Lower lobe of right lung (tissue), 2 donors: ENCODE data around the gene TMEM164. TPM values are rescaled to one million over a fixed set of nuclear protein-coding genes. Genes with fewer than 3 reads are reported as not detected.
A peak's percentile ranks its signal among the peaks of the same experiment; 100 is the strongest.

Source experiments
- ATAC-seq, 2 donors: fragments of 200-7000 bp; cut with Tn5 transposase; one replicate each; pipeline ENCODE4 v1.9.1; 2020 to 2022; ENCODE audit warnings: mild to moderate bottlenecking in 2 of 2, moderate library complexity in 2 of 2
- DNase-seq: peaks from one replicate; pipeline ENCODE4 v3.0.0-alpha.2; 2020
- H3K27ac ChIP-seq: fragments of 200-600 bp; one replicate; pipeline ENCODE4 v1.8.0; 2022
- H3K27me3 ChIP-seq: fragments of 200-600 bp; one replicate; pipeline ENCODE4 v1.8.0; 2022; ENCODE audit warnings: low read depth
- H3K36me3 ChIP-seq: fragments of 200-600 bp; one replicate; pipeline ENCODE4 v1.8.0; 2022; ENCODE audit warnings: mild to moderate bottlenecking
- H3K4me1 ChIP-seq: fragments of 200-600 bp; one replicate; pipeline ENCODE4 v1.8.0; 2022
- H3K4me3 ChIP-seq: fragments of 200-600 bp; one replicate; pipeline ENCODE4 v1.8.0; 2022; ENCODE audit warnings: mild to moderate bottlenecking
- H3K9me3 ChIP-seq: fragments of 200-600 bp; one replicate; pipeline ENCODE4 v1.8.0; 2022
- intact Hi-C: fragments of 100-400 bp; cut with DNase I; formaldehyde crosslinking; loops from one replicate; pipeline ENCODE4 v1.11.0; 2022
- total RNA-seq: library from RNA; stranded (reverse); fragmentation: NEBNext Ultra II Directional; extraction: Animal tissue kit (Norgen Biotek cat#: 25700); gene quantifications from one replicate; pipeline ENCODE4 v1.2.1, GENCODE V29; 2021
- TF ChIP-seq, protein P1 (sequence below): fragments of 200-600 bp; IDR thresholded peaks from one replicate; pipeline ENCODE4 v1.8.0; 2022; ENCODE audit warnings: antibody characterized with exemption, mild to moderate bottlenecking
- donor health status: DM: no; HTN: yes; CAD: no; lungs with severe emphysema.

The TMEM164 gene
- total RNA-seq, 1 donor from 2014 or later: 66.4 TPM

DNA sequence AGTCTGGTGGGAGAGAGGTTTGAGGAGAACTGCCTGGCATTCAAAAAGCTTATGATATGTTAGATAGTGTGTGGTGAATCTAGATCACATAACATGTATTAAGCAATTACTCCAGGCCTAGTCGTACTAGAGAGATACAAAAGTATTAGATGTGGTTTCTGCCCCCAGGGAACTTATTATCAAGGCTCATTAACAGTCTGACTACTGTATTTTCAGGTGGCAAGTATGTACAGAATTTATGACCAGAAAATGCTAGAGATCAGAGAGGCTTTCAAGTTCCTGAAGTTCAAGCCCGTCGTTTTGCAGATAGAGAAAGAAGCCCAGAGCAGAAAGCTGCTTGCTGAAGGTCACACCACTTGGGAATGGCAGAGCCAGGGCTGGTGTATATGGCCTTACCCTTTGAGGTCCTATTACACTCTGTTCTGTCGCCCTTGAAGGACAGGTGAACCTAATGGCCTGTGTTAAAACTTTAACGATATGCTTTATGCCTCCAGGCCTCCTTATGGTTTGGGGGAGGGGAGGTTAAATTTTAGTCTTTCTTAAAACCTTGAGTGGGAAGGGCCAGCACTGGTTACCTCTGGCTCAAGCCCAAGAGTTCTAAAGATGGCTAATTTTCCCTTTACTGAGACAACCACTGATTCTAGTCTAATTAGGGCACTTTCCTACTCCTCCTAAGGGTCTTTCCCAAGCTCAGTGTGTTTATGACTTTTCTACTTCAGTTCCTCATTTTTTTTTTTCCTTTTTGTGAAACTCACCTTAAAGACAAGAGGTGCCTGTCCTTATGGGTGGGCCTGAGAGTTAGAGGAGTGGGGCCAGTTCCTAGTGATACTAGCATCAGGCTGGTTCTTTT lies 19.9 kb downstream of the TMEM164 start:
- H3K4me1 ChIP-seq: no peaks in the 10 kb centered on the region
- no peaks in the 10 kb centered on the region for H3K36me3 ChIP-seq
- H3K4me3 ChIP-seq: no peak overlapping the region
- TF ChIP-seq, protein P1, sequence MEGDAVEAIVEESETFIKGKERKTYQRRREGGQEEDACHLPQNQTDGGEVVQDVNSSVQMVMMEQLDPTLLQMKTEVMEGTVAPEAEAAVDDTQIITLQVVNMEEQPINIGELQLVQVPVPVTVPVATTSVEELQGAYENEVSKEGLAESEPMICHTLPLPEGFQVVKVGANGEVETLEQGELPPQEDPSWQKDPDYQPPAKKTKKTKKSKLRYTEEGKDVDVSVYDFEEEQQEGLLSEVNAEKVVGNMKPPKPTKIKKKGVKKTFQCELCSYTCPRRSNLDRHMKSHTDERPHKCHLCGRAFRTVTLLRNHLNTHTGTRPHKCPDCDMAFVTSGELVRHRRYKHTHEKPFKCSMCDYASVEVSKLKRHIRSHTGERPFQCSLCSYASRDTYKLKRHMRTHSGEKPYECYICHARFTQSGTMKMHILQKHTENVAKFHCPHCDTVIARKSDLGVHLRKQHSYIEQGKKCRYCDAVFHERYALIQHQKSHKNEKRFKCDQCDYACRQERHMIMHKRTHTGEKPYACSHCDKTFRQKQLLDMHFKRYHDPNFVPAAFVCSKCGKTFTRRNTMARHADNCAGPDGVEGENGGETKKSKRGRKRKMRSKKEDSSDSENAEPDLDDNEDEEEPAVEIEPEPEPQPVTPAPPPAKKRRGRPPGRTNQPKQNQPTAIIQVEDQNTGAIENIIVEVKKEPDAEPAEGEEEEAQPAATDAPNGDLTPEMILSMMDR: no peak
- H3K27me3 ChIP-seq: no peaks in the 10 kb centered on the region
- ATAC-seq: no peak
- no peak overlapping the region for H3K27ac ChIP-seq
- DNase-seq: no peak
- intact Hi-C loops: no loop called here
- no peaks in the 10 kb centered on the region for H3K9me3 ChIP-seq

DNA sequence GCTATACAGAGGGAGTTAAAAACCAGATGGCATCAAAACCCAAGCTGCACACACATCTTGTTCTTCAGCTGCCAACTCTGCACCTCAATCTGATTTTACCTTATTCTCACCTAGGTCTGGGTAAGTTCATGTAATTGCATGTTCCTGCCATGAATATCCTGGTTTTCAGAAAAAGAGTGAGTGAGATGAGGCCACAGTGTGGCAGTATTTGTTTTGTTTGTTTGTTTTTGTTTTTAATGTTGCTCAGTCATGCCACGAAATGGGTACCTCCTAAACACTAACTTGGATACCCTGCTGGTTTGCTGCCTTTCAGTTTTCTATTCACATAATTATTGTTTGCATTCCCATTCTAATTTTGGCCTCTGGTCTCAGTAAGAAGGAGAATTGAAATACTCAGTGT lies 22.5 kb downstream of the TMEM164 start:
- intact Hi-C loops: no loop called here
- H3K9me3 ChIP-seq: no peaks in the 10 kb centered on the region
- H3K27ac ChIP-seq: peak overlapping the region; percentile 36
- H3K4me3 ChIP-seq: no peak overlapping the region
- DNase-seq (no peak), ATAC-seq (no peak)
- no peaks in the 10 kb centered on the region for H3K36me3 ChIP-seq
- H3K27me3 ChIP-seq: no peaks in the 10 kb centered on the region
- H3K4me1 ChIP-seq: peaks cover 10% of the 10 kb centered on the region
- TF ChIP-seq, protein P1: no peak

DNA sequence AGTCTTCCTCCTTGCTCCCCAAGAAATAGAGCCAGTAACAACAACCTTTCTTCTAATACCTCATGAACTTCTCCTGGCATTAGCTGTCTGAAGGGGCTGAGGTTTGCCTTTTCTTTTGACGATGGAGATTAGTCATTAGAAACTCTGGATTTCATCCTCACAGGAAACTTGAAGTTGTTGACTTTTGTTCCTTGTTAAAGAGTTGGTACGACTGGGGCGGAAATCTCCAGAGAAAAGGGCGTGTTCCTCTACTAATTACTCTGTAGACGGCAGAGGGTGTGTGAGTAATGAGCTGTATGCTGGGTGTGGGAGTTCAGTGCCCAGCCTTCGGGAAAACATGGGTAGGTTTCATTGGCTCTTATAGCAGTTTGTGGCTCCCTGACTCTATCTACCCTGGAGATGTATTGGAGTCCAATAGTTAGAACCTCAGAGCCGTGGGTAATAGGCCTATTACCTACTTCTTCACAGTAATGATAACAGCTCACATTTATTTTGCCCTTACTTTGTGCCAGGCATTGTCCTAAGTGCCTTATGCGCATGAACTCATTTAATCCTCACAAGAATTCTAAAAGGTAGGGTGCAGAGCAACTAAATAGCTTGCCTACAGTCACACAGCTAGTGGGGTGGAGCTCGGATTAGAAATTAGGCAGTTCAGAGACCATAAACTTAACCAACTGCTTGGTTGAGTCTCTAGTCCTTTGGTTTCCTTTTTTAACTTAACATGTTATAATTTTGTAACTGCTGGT lies 23.4 kb downstream of the TMEM164 start:
- Histone ChIP-seq H3K9me3 (no peaks in the 10 kb centered on the region), H3K4me1 (peaks cover 10% of the 10 kb centered on the region), H3K27me3 (no peaks in the 10 kb centered on the region), H3K27ac (peak overlapping the region; percentile 36), H3K36me3 (no peaks in the 10 kb centered on the region), H3K4me3 (no peak overlapping the region)
- intact Hi-C loops: no loop called here
- DNase-seq: peak; percentile 50
- peak; percentile 90 to 95 for ATAC-seq
- TF ChIP-seq, protein P1: no peak

DNA sequence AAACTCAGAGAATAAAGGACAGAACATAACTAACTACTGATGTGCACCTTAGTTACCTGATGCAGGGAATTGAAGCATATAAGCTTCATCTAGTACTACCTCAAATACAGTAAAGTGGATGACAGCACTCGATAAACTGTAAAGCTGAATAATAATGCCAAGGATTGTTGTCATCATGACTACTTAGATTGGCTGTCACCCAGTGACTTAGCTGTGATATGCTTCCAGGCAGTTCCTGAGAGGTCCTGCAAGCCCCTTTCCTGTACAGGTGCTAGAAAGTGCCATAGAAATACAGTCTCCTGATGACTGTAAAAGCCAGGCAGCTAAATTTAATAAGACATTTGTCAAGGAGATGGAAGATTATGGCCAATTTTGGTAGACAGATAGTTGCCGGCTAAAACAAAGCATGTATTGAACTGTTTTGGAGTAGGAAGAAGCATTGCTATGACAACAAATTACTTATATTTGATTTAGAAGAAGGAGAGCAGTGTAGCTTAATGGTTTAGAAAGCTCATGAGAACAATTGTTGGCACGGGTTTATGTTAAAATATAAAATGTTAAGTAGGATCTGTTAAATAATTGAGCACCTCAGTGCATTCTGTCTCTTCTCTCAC lies 29.7 kb downstream of the TMEM164 start:
- no peak overlapping the region for H3K27ac ChIP-seq

DNA sequence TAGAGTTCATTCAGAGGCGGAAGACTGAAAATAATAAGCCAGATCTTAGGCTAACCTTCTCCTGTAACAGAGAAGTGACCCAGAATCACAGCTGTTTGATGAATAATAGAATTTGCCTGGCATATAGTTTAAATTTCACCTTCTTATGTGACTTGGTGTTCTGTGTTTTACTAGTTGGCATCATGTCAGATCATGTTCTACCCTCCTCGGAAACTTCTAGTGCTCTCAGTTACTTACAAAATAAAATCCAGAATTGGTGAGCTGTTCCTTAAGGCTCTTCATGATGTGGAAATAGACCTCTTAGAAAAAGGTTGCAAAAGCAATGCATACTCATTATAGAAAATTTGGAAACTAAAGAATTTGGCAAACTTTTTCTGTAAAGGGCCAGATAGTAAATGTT lies 31.1 kb downstream of the TMEM164 start:
- intact Hi-C loops: no loop called here
- Histone ChIP-seq H3K27me3 (no peaks in the 10 kb centered on the region), H3K36me3 (no peaks in the 10 kb centered on the region), H3K4me3 (no peak overlapping the region), H3K4me1 (peaks cover 6% of the 10 kb centered on the region), H3K27ac (no peak overlapping the region), H3K9me3 (no peaks in the 10 kb centered on the region)
- TF ChIP-seq, protein P1: no peak
- DNase-seq: no peak
- peak in 1 of 2 donors; percentile 66 for ATAC-seq

More for the DNA sequence above, 29.7 kb downstream of the TMEM164 start:
- Histone ChIP-seq H3K9me3 (no peaks in the 10 kb centered on the region), H3K4me3 (no peak overlapping the region), H3K36me3 (no peaks in the 10 kb centered on the region), H3K4me1 (peaks cover 10% of the 10 kb centered on the region), H3K27me3 (no peaks in the 10 kb centered on the region)
- DNase-seq: no peak
- ATAC-seq: peak in 1 of 2 donors; percentile 47
- TF ChIP-seq, protein P1: no peak
- intact Hi-C loops: no loop called here
